K562 (cell line): ENCODE measurements around the gene TYMP. TPM values are rescaled to one million over a fixed set of nuclear protein-coding genes. Genes with fewer than 3 reads are reported as not detected.

Experiments used
- ATAC-seq: fragments of 200-7000 bp; cut with Tn5 transposase; 3 replicates; pipeline ENCODE4 v1.9.1; 2020; ENCODE audit warnings: moderate library complexity
- BruUV-seq: library from RNA; stranded (reverse); fragments of 400-500 nt; replicated peaks from 2 replicates; lab custom pipeline; 2021; lab: Mats Ljungman, UMichigan
- CTCF ChIA-PET: fragments of 300-600 bp; formaldehyde crosslinking; extraction: SDS; loops from one replicate; lab custom pipeline; 2021; ENCODE audit warnings: low intra/inter-chr PET ratio; lab: Yijun Ruan, JAX
- POLR2A ChIA-PET: fragments of 300-600, 350-650 bp; sonication (Branson Sonifier 250); formaldehyde crosslinking; extraction: SDS; loops from one replicate; lab custom pipeline; 2021; ENCODE audit warnings: antibody characterized with exemption, inconsistent platforms; lab: Yijun Ruan, JAX
- DNase-seq, 4 experiments: peaks; one replicate each; pipeline versions ENCODE4 v3.0.0 to v3.0.0-alpha.2; 2011 to 2018; ENCODE audit warnings: low spot score in 3 of 4, mixed read lengths in 3 of 4; ENCODE audit errors: extremely low read depth in 1 of 4
- FAIRE-seq: peaks from 2 replicates; lab custom pipeline; 2011; peaks lifted over from hg19 to GRCh38; lab: Jason Lieb, UNC
- H2AFZ ChIP-seq: 2 replicates; pipeline ENCODE4 v1.6.0; 2011; ENCODE audit warnings: low read depth, low read length, control low read depth, inconsistent platforms
- H3K27ac ChIP-seq: fragments of 200-600 bp; 3 replicates; pipeline ENCODE4 v1.8.0; 2011; ENCODE audit warnings: low read depth, mild to moderate bottlenecking, control low read depth, inconsistent platforms, low read length, moderate library complexity, mixed read lengths; ENCODE audit errors: extremely low read depth
- H3K27me3 ChIP-seq, 2 experiments: fragments of 300-600 bp in 1 of 2; 2 replicates in 1 of 2; 3 replicates in 1 of 2; pipeline versions ENCODE4 v1.6.0 to v1.8.0; 2011; ENCODE audit warnings: inconsistent platforms in 2 of 2, low read length in 2 of 2, mild to moderate bottlenecking in 1 of 2, mixed read lengths in 1 of 2, moderate library complexity in 1 of 2; ENCODE audit not compliant: control insufficient read depth in 2 of 2, insufficient read depth in 2 of 2
- H3K36me3 ChIP-seq: fragments of 300-600 bp; 3 replicates; pipeline ENCODE4 v1.8.0; 2011; ENCODE audit warnings: mild to moderate bottlenecking, low read length, inconsistent platforms; ENCODE audit not compliant: control insufficient read depth, insufficient read depth
- H3K4me1 ChIP-seq, 2 experiments: fragments of 200-600 bp in 1 of 2; replicated peaks in 1 of 2; 2 replicates in 1 of 2; 3 replicates in 1 of 2; pipeline versions ENCODE4 v1.5.1 to v1.8.0; 2011; ENCODE audit warnings: inconsistent platforms in 2 of 2, low read length in 2 of 2, mild to moderate bottlenecking in 1 of 2, mixed read lengths in 1 of 2, moderate library complexity in 1 of 2; ENCODE audit not compliant: control insufficient read depth in 2 of 2, insufficient read depth in 2 of 2
- H3K4me2 ChIP-seq: 2 replicates; pipeline ENCODE4 v1.6.1; 2011; ENCODE audit warnings: low read length, control low read depth, inconsistent platforms, mixed read lengths; ENCODE audit not compliant: insufficient read depth
- H3K4me3 ChIP-seq: fragments of 200-600 bp; sonication (generic), shearing (Covaris generic); 2 replicates; pipeline ENCODE4 v1.5.1; 2016; ENCODE audit warnings: control low read depth, inconsistent platforms
- H3K79me2 ChIP-seq: fragments of 200-600 bp; 3 replicates; pipeline ENCODE4 v1.8.0; 2011; ENCODE audit warnings: low read length, inconsistent platforms; ENCODE audit not compliant: control insufficient read depth, insufficient read depth
- H3K9ac ChIP-seq, 2 experiments: 2 replicates each; pipeline versions ENCODE4 v1.6.0 to v1.6.1; 2011; ENCODE audit warnings: low read depth in 2 of 2, low read length in 2 of 2, control low read depth in 1 of 2, inconsistent platforms in 1 of 2, mild to moderate bottlenecking in 1 of 2, mixed read lengths in 1 of 2; ENCODE audit not compliant: insufficient read depth in 1 of 2
- H3K9me1 ChIP-seq: one replicate; pipeline ENCODE4 v1.6.0; 2011; ENCODE audit warnings: inconsistent platforms, mild to moderate bottlenecking, low read length, moderate library complexity; ENCODE audit not compliant: control insufficient read depth, insufficient read depth
- H3K9me3 ChIP-seq: replicated peaks from 2 replicates; pipeline ENCODE4 v1.5.1; 2011; ENCODE audit warnings: low read depth, low read length, inconsistent platforms; ENCODE audit not compliant: control insufficient read depth, insufficient read depth
- H4K20me1 ChIP-seq: replicated peaks from 2 replicates; pipeline ENCODE4 v1.6.1; 2011; ENCODE audit warnings: low read length, inconsistent platforms, mixed read lengths; ENCODE audit not compliant: control insufficient read depth, insufficient read depth
- DLX4 ChIP-seq: fragments of 250-450 bp; sonication (Bioruptor Pico); IDR thresholded peaks from 2 replicates; pipeline ENCODE4 v1.6.1; 2021; ENCODE audit warnings: mild to moderate bottlenecking
- TEAD2 ChIP-seq: fragments of 450-650 bp; IDR thresholded peaks from 2 replicates; pipeline ENCODE4 v1.6.1; 2016; ENCODE audit warnings: missing genetic modification characterization, control low read depth, missing compliant biosample characterization
- ZNF12 ChIP-seq: sonication (generic); formaldehyde crosslinking; IDR thresholded peaks from 2 replicates; pipeline ENCODE4 v1.4.0; 2020; ENCODE audit warnings: mild to moderate bottlenecking, missing genetic modification reagents
- WGBS: fragments of 100-300 bp; shearing (Covaris generic); methylation state at CpG from one replicate; pipeline ENCODE4 v1.1.6; 2016; ENCODE audit warnings: low coverage, mixed read lengths; ENCODE audit not compliant: insufficient coverage; ENCODE audit errors: missing lambda C conversion rate; 5-methylcytosine and 5-hydroxymethylcytosine counted together
- in situ Hi-C: fragments of 300-500 bp; cut with MboI; formaldehyde crosslinking; loops from 4 replicates; pipeline ENCODE4 v1.15.0; 2018; ENCODE audit warnings: inconsistent platforms, mixed read lengths
- intact Hi-C: fragments of 100-400 bp; cut with micrococcal nuclease; formaldehyde crosslinking; loops from 2 replicates; pipeline ENCODE4 v1.14.2; 2022
- polyA plus RNA-seq, 8 experiments: library from polyadenylated mRNA; depleted of rRNA in 4 of 8; stranded (reverse) in 5 of 8; unstranded in 3 of 8; fragments of >200 nt; fragmentation: Nextera tagmentation in 2 of 8; fragmentation: Illumina TruSeq in 1 of 8; extraction: Ambion mirVana in 2 of 8; extraction: Trizol in 1 of 8; gene quantifications; 2 replicates each; pipeline versions ENCODE4 v1.2.1 to v1.2.3, GENCODE V29; 2011 to 2014; ENCODE audit warnings: inconsistent platforms in 1 of 8, missing spikeins in 1 of 8
- total RNA-seq, 7 experiments: library from RNA; depleted of rRNA in 6 of 7; stranded (reverse); fragments of >200 nt in 6 of 7; fragmentation: Illumina TruSeq in 2 of 7; extraction: Trizol in 2 of 7; gene quantifications; 2 replicates each; pipeline versions ENCODE4 v1.2.1 to v1.2.3, GENCODE V29; 2011 to 2021; ENCODE audit warnings: low replicate concordance in 1 of 7
- TF ChIP-seq, protein P1 (sequence below), 2 experiments: fragments of 450-650 bp; formaldehyde crosslinking in 1 of 2; IDR thresholded peaks; 2 replicates each; pipeline versions ENCODE4 v1.4.0 to v1.6.1; 2014 to 2020; ENCODE audit warnings: mild to moderate bottlenecking in 2 of 2, borderline replicate concordance in 1 of 2, low read depth in 1 of 2

Gene TYMP
- total and polyA plus RNA-seq, 9 of the 15 experiments (the other 6 are each of a cell fraction or from before 2014, with no cell fraction given) = 0.03 to 4.0 (median 2.4) TPM; not detected in 4

DNA sequence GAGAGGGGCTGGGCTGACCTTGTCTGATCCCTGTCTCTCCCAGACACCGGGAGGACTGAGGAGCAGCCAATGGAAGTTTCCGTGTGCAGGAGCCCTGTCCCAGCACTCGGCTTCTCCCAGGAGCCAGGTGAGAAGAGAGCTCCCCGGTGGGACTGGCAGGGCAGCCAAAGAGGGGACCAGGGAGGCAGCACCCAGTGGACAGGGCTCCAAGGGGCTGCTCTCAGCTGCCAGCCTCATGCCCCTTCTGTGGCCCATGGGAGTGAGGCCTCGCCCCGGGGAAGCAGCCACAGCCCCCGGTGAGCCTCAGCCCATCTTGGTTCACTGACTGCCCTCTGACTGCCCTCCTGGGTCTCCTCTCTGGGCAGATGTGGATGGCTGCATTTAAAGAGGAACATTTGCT lies 11.2 kb downstream of the TYMP start:
- peaks cover 0 to 10% of the 10 kb centered on the region in 2 experiments; a peak in 2 of 5 replicates for H3K4me1 ChIP-seq
- intact Hi-C loops (no loop called here), in situ Hi-C loops (no loop called here)
- H3K9me3 ChIP-seq = no peaks in the 10 kb centered on the region
- H3K79me2 ChIP-seq = peaks cover 25% of the 10 kb centered on the region
- FAIRE-seq (no peak), DNase-seq (no peak), ATAC-seq (no peak)
- ChIA-PET POLR2A (interaction anchor here (0.6 to 2.7 kb wide), 3 partner anchors 9 to 286 kb away, joined by 4 to 11 read pairs (median 6); partner anchors contain the start of genes LMF2 and NCAPH2), CTCF (no interaction called here)
- H3K27me3 ChIP-seq = no peaks in the 10 kb centered on the region
- no peak overlapping the region for H3K4me2 ChIP-seq
- no peak overlapping the region for H3K27ac ChIP-seq
- no TSS peak for BruUV-seq
- WGBS = 96% methylated on average over 7 of the region's 7 CpGs
- no peak overlapping the region for H3K4me3 ChIP-seq
- H2AFZ ChIP-seq = no peak overlapping the region
- H3K9me1 ChIP-seq = no peaks in the 10 kb centered on the region
- no peaks in the 10 kb centered on the region for H4K20me1 ChIP-seq
- H3K36me3 ChIP-seq = peaks cover 74% of the 10 kb centered on the region; the same call in 1 of the 3 replicates
- no peak overlapping the region; a peak in 1 of 4 replicates for H3K9ac ChIP-seq
- TF ChIP-seq, protein P1, sequence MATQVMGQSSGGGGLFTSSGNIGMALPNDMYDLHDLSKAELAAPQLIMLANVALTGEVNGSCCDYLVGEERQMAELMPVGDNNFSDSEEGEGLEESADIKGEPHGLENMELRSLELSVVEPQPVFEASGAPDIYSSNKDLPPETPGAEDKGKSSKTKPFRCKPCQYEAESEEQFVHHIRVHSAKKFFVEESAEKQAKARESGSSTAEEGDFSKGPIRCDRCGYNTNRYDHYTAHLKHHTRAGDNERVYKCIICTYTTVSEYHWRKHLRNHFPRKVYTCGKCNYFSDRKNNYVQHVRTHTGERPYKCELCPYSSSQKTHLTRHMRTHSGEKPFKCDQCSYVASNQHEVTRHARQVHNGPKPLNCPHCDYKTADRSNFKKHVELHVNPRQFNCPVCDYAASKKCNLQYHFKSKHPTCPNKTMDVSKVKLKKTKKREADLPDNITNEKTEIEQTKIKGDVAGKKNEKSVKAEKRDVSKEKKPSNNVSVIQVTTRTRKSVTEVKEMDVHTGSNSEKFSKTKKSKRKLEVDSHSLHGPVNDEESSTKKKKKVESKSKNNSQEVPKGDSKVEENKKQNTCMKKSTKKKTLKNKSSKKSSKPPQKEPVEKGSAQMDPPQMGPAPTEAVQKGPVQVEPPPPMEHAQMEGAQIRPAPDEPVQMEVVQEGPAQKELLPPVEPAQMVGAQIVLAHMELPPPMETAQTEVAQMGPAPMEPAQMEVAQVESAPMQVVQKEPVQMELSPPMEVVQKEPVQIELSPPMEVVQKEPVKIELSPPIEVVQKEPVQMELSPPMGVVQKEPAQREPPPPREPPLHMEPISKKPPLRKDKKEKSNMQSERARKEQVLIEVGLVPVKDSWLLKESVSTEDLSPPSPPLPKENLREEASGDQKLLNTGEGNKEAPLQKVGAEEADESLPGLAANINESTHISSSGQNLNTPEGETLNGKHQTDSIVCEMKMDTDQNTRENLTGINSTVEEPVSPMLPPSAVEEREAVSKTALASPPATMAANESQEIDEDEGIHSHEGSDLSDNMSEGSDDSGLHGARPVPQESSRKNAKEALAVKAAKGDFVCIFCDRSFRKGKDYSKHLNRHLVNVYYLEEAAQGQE (IDR thresholded peaks at IDR 0.05; ENCODE audit: borderline replicate concordance) = no peak
- TF ChIP-seq, protein P1 (CRISPR knock-in tag; IDR thresholded peaks at IDR 0.05; ENCODE audit: low read depth) = no peak
- TF ChIP-seq ZNF12 (CRISPR knock-in tag) (no peak), TEAD2 (tag) (no peak), DLX4 (no peak)
